ENCODE measurements around the gene LSS. TPM values are rescaled to one million over a fixed set of nuclear protein-coding genes. Genes with fewer than 3 reads are reported as not detected.

Gene LSS
- total and polyA plus RNA-seq, 2 experiments from 2014 or later: 55.0 to 237 TPM

- Histone ChIP-seq H3F3A (replicated peaks; ENCODE audit: low read depth) (peaks cover 5% of the 10 kb centered on the region; the same call in 1 of the 2 replicates), H3K4me3 (no peak overlapping the region), H3K4me2 (no peak overlapping the region), H3K4me1 (ENCODE audit: insufficient read depth) (peaks cover 11% of the 10 kb centered on the region; the same call in 1 of the 2 replicates), H3K27me3 (ENCODE audit: insufficient read depth) (no peaks in the 10 kb centered on the region), H2AFZ (no peak overlapping the region), H3K79me2 (replicated peaks; ENCODE audit: insufficient read depth) (no peaks in the 10 kb centered on the region), H3K27ac (ENCODE audit: low read depth) (peak overlapping the region; percentile 75; the same call in 1 of the 2 replicates), H3K36me3 (ENCODE audit: insufficient read depth) (no peaks in the 10 kb centered on the region), H4K20me1 (replicated peaks; ENCODE audit: insufficient read depth) (peaks cover 3% of the 10 kb centered on the region; the same call in 1 of the 2 replicates), H3K9me2 (ENCODE audit: insufficient read depth) (no peaks in the 10 kb centered on the region)
- Mint-ChIP-seq H3K27ac (peak overlapping the region; percentile 40), H3K36me3 (ENCODE audit: low read depth) (peaks cover 25% of the 10 kb centered on the region), H3K9me3 (no peaks in the 10 kb centered on the region), H3K4me3 (no peak overlapping the region; the same call in 2 of the 3 replicates), H3K27me3 (ENCODE audit: insufficient read depth, low read depth, poor library complexity) (peaks cover 6% of the 10 kb centered on the region), H3K4me1 (peaks cover 18% of the 10 kb centered on the region)
- ATAC-seq (no peak), DNase-seq (ENCODE audit: low spot score) (peak; percentile 28)
- TF ChIP-seq POLR2AphosphoS5 (IDR thresholded peaks at IDR 0.05; ENCODE audit: low read depth): no peak
Measured at GRCh38 chr21:46188226-46189212, 40.1 kb downstream of the LSS start.

GRCh38 chr21:46187814-46188213 is 40.8 kb downstream of the LSS start:
- Mint-ChIP-seq H3K36me3 (ENCODE audit: low read depth) (peaks cover 19% of the 10 kb centered on the region), H3K9me3 (no peaks in the 10 kb centered on the region), H3K4me3 (no peak overlapping the region; the same call in 2 of the 3 replicates), H3K4me1 (peaks cover 19% of the 10 kb centered on the region), H3K27me3 (ENCODE audit: insufficient read depth, low read depth, poor library complexity) (peaks cover 6% of the 10 kb centered on the region), H3K27ac (peak overlapping the region; percentile 36; the same call in 1 of the 2 replicates)
- H3K9me2 ChIP-seq (ENCODE audit: insufficient read depth): no peaks in the 10 kb centered on the region
- H3K36me3 ChIP-seq (ENCODE audit: insufficient read depth): no peaks in the 10 kb centered on the region
- no peak overlapping the region for H3K4me2 ChIP-seq
- TF ChIP-seq NANOG (IDR thresholded peaks at IDR 0.05; ENCODE audit: borderline replicate concordance): no peak
- TF ChIP-seq EZH2 (IDR thresholded peaks at IDR 0.05; ENCODE audit: low read depth, unreplicated experiment): no peak
- TF ChIP-seq ZNF114 (CRISPR knock-in tag; IDR thresholded peaks at IDR 0.05): no peak
- DNase-seq (ENCODE audit: low spot score): no peak
- no peak overlapping the region for H3K4me3 ChIP-seq
- peaks cover 3% of the 10 kb centered on the region; the same call in 1 of the 2 replicates for H4K20me1 ChIP-seq (replicated peaks; ENCODE audit: insufficient read depth)
- H2AFZ ChIP-seq: no peak overlapping the region
- H3F3A ChIP-seq (replicated peaks; ENCODE audit: low read depth): 0 out of 2 replicates have a peak, but pooled peaks cover 4% of the 10 kb centered on the region
- H3K4me1 ChIP-seq (ENCODE audit: insufficient read depth): peaks cover 11% of the 10 kb centered on the region; the same call in 1 of the 2 replicates
- no peaks in the 10 kb centered on the region for H3K79me2 ChIP-seq (replicated peaks; ENCODE audit: insufficient read depth)
- no peaks in the 10 kb centered on the region for H3K27me3 ChIP-seq (ENCODE audit: insufficient read depth)
- ATAC-seq: no peak
- H3K27ac ChIP-seq (ENCODE audit: low read depth): peak overlapping the region; percentile 75; the same call in 1 of the 2 replicates

DNA sequence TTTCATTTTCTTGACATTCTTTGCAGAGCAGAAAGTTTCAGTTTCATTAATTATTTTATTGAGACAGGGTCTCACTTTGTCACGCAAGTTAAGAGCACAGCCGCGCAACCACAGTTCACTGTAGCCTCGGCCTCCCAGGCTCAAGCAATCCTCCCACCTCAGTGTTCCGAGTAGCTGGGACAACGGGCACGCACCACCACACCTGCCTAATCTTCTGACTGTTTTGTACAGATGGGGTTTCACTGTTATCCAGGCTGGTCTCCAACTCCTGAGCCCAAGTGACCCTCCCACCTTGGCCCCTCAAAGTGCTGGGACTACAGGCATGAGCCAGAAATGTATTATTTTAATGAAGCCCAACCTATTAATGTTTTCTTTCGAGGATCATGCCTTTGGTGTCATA is 41.3 kb downstream of the LSS start:
- H3K36me3 ChIP-seq (ENCODE audit: insufficient read depth): no peaks in the 10 kb centered on the region
- H3K36me3 Mint-ChIP-seq (ENCODE audit: low read depth): peaks cover 17% of the 10 kb centered on the region
- TF ChIP-seq ZNF462 (CRISPR knock-in tag; IDR thresholded peaks at IDR 0.05) (no peak), ETS1 (IDR thresholded peaks at IDR 0.05) (no peak), STAT1 (IDR thresholded peaks at IDR 0.05; ENCODE audit: unreplicated experiment) (no peak), JUNB (IDR thresholded peaks at IDR 0.05; ENCODE audit: unreplicated experiment) (no peak)
- no peaks in the 10 kb centered on the region for H3K79me2 ChIP-seq (replicated peaks; ENCODE audit: insufficient read depth)
- peaks cover 6% of the 10 kb centered on the region for H3K27me3 Mint-ChIP-seq (ENCODE audit: insufficient read depth, low read depth, poor library complexity)
- H3K27ac Mint-ChIP-seq: no peak overlapping the region
- peaks cover 3% of the 10 kb centered on the region; the same call in 1 of the 2 replicates for H4K20me1 ChIP-seq (replicated peaks; ENCODE audit: insufficient read depth)
- H3K9me3 Mint-ChIP-seq: no peaks in the 10 kb centered on the region
- DNase-seq (ENCODE audit: low spot score): no peak
- ATAC-seq: no peak
- no peak overlapping the region for H3K4me3 Mint-ChIP-seq
- no peak overlapping the region for H2AFZ ChIP-seq
- H3K4me1 ChIP-seq (ENCODE audit: insufficient read depth): peaks cover 11% of the 10 kb centered on the region; the same call in 1 of the 2 replicates
- no peaks in the 10 kb centered on the region for H3K27me3 ChIP-seq (ENCODE audit: insufficient read depth)
- no peak overlapping the region for H3K4me3 ChIP-seq
- H3K9me2 ChIP-seq (ENCODE audit: insufficient read depth): no peaks in the 10 kb centered on the region
- H3K27ac ChIP-seq (ENCODE audit: low read depth): no peak overlapping the region
- peaks cover 21% of the 10 kb centered on the region for H3K4me1 Mint-ChIP-seq
- H3F3A ChIP-seq (replicated peaks; ENCODE audit: low read depth): 0 out of 2 replicates have a peak, but pooled peaks cover 4% of the 10 kb centered on the region
- H3K4me2 ChIP-seq: no peak overlapping the region
